AG08395 (cell line): Measurements from ENCODE around the gene SNCAIP.
"Not testable (repeated sequence)": the region's sequence is repeated elsewhere in the genome, so short reads cannot be mapped to it uniquely, and the experiment has no call there.

ENCODE experiments used
- DNase-seq: peaks from one replicate; pipeline ENCODE4 v3.0.0; 2012; ENCODE audit warnings: mixed read lengths, low spot score

Gene SNCAIP

GRCh38 chr5:122362361-122362760 is 50.3 kb downstream of the SNCAIP start:
- DNase-seq: no peak

GRCh38 chr5:122363623-122364022 is 51.6 kb downstream of the SNCAIP start:
- no peak for DNase-seq

DNA sequence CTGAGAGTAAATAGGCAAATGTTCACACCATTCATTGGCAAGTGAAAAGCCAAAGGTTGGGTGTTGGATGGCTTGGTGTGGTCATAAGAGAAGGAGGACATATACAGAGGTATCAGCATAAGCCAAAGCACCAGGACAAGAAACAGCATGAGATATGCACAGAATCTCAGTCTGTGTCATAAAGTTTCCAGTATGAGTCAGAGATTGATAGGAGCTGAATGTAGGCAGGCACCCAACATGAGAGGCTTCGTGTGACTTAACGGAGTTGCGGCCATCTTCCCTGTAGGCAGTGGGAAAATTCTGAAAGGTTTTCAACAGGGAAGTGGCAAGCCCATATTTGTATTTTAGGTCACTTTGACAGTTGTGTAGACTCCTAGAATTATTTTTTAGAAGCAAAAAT is 54.5 kb downstream of the SNCAIP start:
- DNase-seq: no peak

- no peak for DNase-seq
Measured at GRCh38 chr5:122367456-122367855, 55.4 kb downstream of the SNCAIP start.

DNA sequence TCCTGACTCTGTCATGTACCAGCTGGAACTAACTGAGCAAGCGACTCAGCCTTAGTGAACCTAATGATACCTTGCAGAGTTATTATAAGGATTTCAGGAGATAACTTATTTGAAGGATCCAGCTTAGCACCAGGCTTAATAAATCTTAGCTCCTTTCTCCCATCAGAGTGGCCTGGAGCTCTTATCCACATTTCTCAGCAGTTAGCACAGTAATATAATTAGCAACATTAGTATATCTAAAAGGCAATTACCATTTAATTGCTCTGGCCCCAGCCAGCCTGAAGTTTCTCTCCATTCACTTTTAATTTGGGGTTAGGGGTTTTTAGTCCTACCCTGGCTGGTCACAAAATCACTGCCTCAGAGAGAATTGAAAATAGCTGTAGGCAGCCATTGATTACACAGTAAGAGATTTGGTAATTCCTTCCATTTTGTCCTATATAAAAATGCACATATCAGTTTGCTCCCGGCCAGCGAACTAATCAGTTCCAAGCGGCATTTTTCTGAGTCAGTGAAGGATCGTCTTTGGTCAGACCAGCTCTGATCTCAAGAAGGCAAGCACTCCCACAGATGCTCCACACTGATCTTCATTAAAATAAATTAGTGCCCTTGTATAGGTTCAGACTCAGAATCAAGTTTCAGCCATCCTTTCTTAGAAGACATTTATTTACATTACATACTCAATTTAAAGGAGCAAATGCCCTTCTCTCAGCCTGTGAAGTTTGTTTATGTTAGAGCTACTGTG is 56.6 kb downstream of the SNCAIP start:
- no peak for DNase-seq

GRCh38 chr5:122369253-122369815 is 57.3 kb downstream of the SNCAIP start:
- DNase-seq: no peak

- no peak for DNase-seq
Measured at GRCh38 chr5:122371511-122372151, 59.6 kb downstream of the SNCAIP start.

DNA sequence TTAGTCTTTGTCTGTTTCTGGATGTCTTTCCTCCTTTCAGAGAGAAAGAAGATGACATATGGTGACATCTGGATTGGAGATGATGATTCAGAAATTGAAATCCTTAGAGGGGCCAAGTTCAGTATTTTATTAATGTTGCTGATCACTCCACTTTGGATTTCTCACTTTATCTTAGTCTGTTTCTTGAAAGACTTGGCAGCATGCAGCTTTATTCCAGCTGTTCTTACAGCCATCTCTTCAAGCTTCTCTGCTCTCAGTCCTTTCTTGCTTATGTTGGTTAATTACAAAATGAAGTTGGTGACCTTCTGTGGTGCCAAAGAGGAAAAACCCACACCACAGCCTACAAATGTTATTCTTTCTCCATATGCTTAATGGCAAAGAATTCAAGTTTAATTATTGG is 62.1 kb downstream of the SNCAIP start:
- no peak for DNase-seq

GRCh38 chr5:122375801-122376200 is 63.8 kb downstream of the SNCAIP start:
- DNase-seq: no peak

GRCh38 chr5:122376250-122376649 is 64.2 kb downstream of the SNCAIP start:
- DNase-seq: no peak

DNA sequence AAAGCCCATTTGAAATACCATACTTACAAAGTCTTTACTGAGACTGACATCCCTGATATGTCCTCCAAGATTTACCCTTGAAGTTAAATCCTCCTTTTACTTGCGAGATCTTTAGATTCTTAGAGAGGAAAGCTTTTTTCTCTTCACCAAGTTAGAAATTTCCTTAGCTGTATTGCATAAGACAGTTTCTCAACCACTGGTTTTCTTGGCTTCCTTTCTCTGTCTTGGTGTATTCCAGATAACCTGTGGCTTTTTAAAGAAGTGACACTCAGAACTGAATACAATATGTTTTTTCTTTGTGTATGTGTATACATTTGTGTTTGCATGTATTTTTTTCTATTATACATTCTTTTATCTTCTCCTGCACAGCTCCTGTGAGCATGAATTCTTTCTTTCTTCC is 65.0 kb downstream of the SNCAIP start:
- DNase-seq: no peak

DNA sequence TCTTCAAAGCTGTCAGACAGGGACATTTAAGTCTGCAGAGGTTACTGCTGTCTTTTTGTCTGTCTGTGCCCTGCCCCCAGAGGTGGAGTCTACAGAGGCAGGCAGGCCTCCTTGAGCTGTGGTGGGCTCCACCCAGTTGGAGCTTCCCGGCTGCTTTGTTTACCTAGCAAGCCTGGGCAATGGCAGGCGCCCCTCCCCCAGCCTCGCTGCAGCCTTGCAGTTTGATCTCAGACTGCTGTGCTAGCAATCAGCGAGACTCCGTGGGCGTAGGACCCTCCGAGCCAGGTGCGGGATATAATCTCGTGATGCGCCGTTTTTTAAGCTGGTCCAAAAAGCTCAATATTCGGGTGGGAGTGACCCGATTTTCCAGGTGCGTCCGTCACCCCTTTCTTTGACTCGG is 70.9 kb downstream of the SNCAIP start:
- DNase-seq: not testable (repeated sequence)

GRCh38 chr5:122384739-122385235 is 72.8 kb downstream of the SNCAIP start:
- no peak for DNase-seq

GRCh38 chr5:122385286-122385685 is 73.2 kb downstream of the SNCAIP start:
- DNase-seq: no peak

GRCh38 chr5:122385808-122386207 is 73.8 kb downstream of the SNCAIP start:
- DNase-seq: peak; percentile 10

DNA sequence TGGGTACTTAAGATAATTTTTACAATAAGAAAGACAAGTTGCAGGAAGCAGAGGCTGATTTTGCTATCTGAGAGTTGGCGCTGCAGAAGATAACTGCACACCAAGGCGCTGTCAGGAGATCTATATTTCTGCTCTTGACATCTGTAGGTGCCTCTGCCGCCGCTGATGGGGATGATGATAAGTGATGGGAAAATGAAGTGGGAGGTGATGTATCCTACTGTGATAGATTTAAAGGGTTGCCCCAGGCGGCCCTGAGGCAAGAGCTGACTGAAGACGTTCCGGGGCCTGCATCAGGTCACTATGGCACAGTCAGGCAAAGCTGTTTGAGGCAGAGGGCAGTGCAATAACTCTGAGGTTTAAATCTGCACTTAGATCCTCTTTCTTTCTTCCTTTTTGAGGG is 78.1 kb downstream of the SNCAIP start:
- DNase-seq: no peak

- no peak for DNase-seq
Measured at GRCh38 chr5:122390694-122391093, 78.7 kb downstream of the SNCAIP start.

- no peak for DNase-seq
Measured at GRCh38 chr5:122391621-122392020, 79.6 kb downstream of the SNCAIP start.

DNA sequence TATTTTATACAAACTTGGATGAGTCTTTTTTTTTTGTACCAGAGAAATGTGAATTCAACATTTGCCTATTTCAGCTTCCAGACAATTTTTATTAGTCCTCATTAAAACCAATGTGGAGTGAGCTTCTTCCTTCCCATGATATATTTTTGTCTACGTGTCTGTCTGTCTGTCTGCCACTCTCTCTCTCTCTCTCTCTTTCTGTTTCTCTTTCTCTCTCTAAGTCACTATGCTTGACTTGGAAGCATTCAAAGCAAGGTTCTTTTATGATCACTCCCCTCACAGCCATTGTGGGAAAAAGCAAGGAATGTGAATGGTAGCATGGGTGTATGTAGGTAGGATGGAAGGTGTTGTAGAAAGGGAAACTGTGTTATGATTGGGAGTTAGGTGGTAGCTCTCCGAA is 80.2 kb downstream of the SNCAIP start:
- DNase-seq: no peak

DNA sequence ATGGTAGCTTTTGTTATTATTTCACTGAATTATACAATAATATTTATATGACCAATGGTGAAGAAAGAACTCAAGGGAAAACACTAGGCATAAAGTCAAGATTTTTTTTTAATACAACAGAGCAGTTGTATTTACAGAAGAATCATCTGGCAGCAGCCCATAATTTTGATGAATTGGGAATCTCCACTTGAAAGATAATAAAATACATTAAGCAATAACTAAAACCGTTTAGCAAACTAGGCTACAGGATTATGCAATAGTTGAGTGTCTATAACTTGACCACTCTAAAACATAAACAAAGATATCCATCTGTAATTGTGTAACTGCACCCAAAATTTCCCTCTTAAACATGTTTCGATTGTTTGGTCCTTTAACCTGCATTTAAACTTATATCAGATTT is 80.8 kb downstream of the SNCAIP start:
- no peak for DNase-seq

DNA sequence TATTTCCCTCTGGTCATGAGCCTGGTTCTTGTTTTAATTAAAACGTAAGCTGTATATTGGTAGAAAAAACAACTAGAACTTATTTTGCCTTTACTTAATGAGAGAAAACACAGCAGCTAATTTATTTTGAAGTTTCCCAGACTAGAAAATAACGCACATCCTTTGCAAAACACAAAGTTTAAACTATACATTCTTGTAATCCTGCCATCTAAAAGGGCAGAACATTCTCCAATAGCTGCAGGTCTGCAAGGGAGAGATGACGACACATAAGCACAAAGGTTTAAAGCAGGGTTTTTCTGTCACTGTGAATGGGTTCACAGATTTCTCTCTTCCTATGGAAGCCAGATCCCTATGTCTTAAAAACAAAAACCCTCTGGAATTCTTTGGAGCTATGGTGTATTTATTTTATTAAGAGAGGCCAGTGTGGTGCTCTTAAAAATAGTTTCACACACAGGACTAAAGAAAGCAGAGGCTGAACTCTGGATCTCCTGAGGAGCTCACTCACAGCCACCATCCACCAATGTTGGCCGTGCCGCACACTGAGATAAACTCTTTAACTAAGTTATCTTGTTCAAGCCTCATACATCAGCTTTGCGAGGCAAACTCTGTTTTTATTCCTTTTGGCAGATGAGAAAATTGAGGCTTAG is 82.4 kb downstream of the SNCAIP start:
- DNase-seq: no peak

DNA sequence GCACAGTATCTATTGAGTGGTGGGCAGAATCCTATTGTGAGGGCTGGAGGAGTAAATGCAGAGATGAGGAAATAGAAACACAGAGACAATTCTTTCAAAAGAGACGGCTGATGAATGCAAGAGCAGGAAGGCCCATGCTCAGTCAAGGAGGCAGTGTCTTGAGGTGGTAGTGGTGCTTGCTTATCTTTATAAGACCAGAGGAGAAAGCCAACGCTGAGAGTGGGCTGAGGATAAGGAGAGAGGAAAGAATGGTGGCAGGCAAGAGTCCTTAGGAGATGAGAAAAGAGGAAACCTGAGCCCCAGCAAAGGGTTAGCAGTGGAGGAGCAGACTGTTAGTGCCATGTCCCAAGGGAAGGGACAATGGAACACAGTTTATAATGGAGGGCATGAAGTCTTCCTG is 86.0 kb downstream of the SNCAIP start:
- DNase-seq: no peak

GRCh38 chr5:122400341-122400740 is 88.3 kb downstream of the SNCAIP start:
- no peak for DNase-seq
